ENCODE measurements around the gene MRPL42. TPM values are rescaled to one million over a fixed set of nuclear protein-coding genes. Genes with fewer than 3 reads are reported as not detected.

The MRPL42 gene
- total RNA-seq, 2 donors from 2014 or later, result 11.9 to 21.4 TPM

GRCh38 chr12:93460902-93461301 is 6.4 kb upstream of the MRPL42 start:
- ATAC-seq, result no peak
- intact Hi-C loops (cut with DNase I), result no loop called here

GRCh38 chr12:93461503-93461902 is 5.8 kb upstream of the MRPL42 start:
- H3K27me3 ChIP-seq, result no peaks in the 10 kb centered on the region
- WGBS, 2 donors, result 86 to 91% methylated on average over 3 of the region's 3 CpGs
- H3K27ac ChIP-seq, result no peak overlapping the region
- H3K4me3 ChIP-seq, result no peak overlapping the region
- no peak for TF ChIP-seq POLR2A (IDR thresholded peaks at IDR 0.05)
- TF ChIP-seq CTCF (IDR thresholded peaks at IDR 0.05), result no peak
- intact Hi-C loops (cut with DNase I), result no loop called here
- DNase-seq (no peak), ATAC-seq (no peak)
- no peaks in the 10 kb centered on the region for H3K4me1 ChIP-seq
- H3K9me3 ChIP-seq, result no peaks in the 10 kb centered on the region
- no peaks in the 10 kb centered on the region for H3K36me3 ChIP-seq (replicated peaks in 1 of 2; ENCODE audit: insufficient read depth in 1 of 2, low read depth in 2 of 2)

More at GRCh38 chr12:93460902-93461301, 6.4 kb upstream of the MRPL42 start:
- TF ChIP-seq POLR2A (IDR thresholded peaks at IDR 0.05) (no peak), CTCF (IDR thresholded peaks at IDR 0.05) (no peak)
- no peaks in the 10 kb centered on the region for H3K36me3 ChIP-seq (replicated peaks in 1 of 2; ENCODE audit: insufficient read depth in 1 of 2, low read depth in 2 of 2)
- DNase-seq, result no peak
- WGBS, 2 donors, result 60 to 83% methylated on average over 7 of the region's 7 CpGs
- H3K27me3 ChIP-seq, result no peaks in the 10 kb centered on the region
- H3K27ac ChIP-seq, result no peak overlapping the region
- H3K9me3 ChIP-seq, result no peaks in the 10 kb centered on the region
- no peak overlapping the region for H3K4me3 ChIP-seq
- no peaks in the 10 kb centered on the region for H3K4me1 ChIP-seq

- H3K9me3 ChIP-seq, result no peaks in the 10 kb centered on the region
- DNase-seq (no peak), ATAC-seq (no peak)
- TF ChIP-seq POLR2A (IDR thresholded peaks at IDR 0.05) (no peak), CTCF (IDR thresholded peaks at IDR 0.05) (no peak)
- no peaks in the 10 kb centered on the region for H3K36me3 ChIP-seq (replicated peaks in 1 of 2; ENCODE audit: insufficient read depth in 1 of 2, low read depth in 2 of 2)
- no peak overlapping the region for H3K4me3 ChIP-seq
- WGBS, 2 donors, result 91 to 99% methylated on average over 5 of the region's 5 CpGs
- peaks cover 18% of the 10 kb centered on the region for H3K4me1 ChIP-seq
- H3K27me3 ChIP-seq, result no peaks in the 10 kb centered on the region
- intact Hi-C loops (cut with DNase I), result no loop called here
- H3K27ac ChIP-seq, result no peak overlapping the region
Measured at GRCh38 chr12:93465841-93466240, 1.5 kb upstream of the MRPL42 start.

- Histone ChIP-seq H3K27me3 (no peaks in the 10 kb centered on the region), H3K27ac (peak overlapping the region in 2 of 4 donors; percentile 91 to 92), H3K9me3 (no peaks in the 10 kb centered on the region), H3K4me3 (no peak overlapping the region), H3K36me3 (replicated peaks in 1 of 2; ENCODE audit: insufficient read depth in 1 of 2, low read depth in 2 of 2) (peaks cover 0 to 2% of the 10 kb centered on the region in 2 donors), H3K4me1 (peaks cover 18% of the 10 kb centered on the region)
- 81 to 89% methylated on average over 9 of the region's 9 CpGs for WGBS, 2 donors
- intact Hi-C loops (cut with DNase I), result no loop called here
- ATAC-seq (no peak), DNase-seq (peak in 3 of 4 donors; percentile 10 to 31 (median 15))
- TF ChIP-seq CTCF (IDR thresholded peaks at IDR 0.05) (no peak), POLR2A (IDR thresholded peaks at IDR 0.05) (no peak)
Measured at GRCh38 chr12:93466625-93467350, 526 bp upstream of the MRPL42 start.

GRCh38 chr12:93468008-93468371 is 676 bp downstream of the MRPL42 start:
- WGBS, 2 donors, result 3% methylated on average over 7 of the region's 7 CpGs
- intact Hi-C loops (cut with DNase I), result no loop called here
- peaks cover 0 to 2% of the 10 kb centered on the region in 2 donors for H3K36me3 ChIP-seq (replicated peaks in 1 of 2; ENCODE audit: insufficient read depth in 1 of 2, low read depth in 2 of 2)

More at GRCh38 chr12:93468008-93468371, 676 bp downstream of the MRPL42 start:
- peak overlapping the region; percentile 44 to 71 for H3K4me3 ChIP-seq
- peak overlapping the region in 3 of 4 donors; percentile 87 to 92 (median 91) for H3K27ac ChIP-seq
- TF ChIP-seq CTCF (IDR thresholded peaks at IDR 0.05) (no peak), POLR2A (IDR thresholded peaks at IDR 0.05) (no peak)
- no peak for ATAC-seq
- H3K27me3 ChIP-seq, result no peaks in the 10 kb centered on the region
- peaks cover 18% of the 10 kb centered on the region for H3K4me1 ChIP-seq
- DNase-seq, result no peak
- H3K9me3 ChIP-seq, result no peaks in the 10 kb centered on the region

Measured in body of pancreas (tissue), 4 donors.